Loucy (cell line): ENCODE data around the gene EZH1.
A peak's percentile ranks its signal among the peaks of the same experiment; 100 is the strongest.

Experiments used
- H2AFZ ChIP-seq: fragments of 200-600 bp; sonication (generic); 2 replicates; pipeline ENCODE4 v1.6.0; 2016; ENCODE audit warnings: antibody characterized with exemption, mild to moderate bottlenecking, low read length, moderate library complexity
- H3F3A ChIP-seq: fragments of 200-600 bp; 2 replicates; pipeline ENCODE4 v1.6.0; 2016; ENCODE audit warnings: antibody characterized with exemption, low read depth, mild to moderate bottlenecking
- H3K27me3 ChIP-seq: fragments of 200-600 bp; sonication (generic); 2 replicates; pipeline ENCODE4 v1.6.1; 2014; ENCODE audit warnings: low read length, mild to moderate bottlenecking; ENCODE audit not compliant: insufficient read depth, poor library complexity, severe bottlenecking
- H3K36me3 ChIP-seq: fragments of 200-600 bp; sonication (generic); 2 replicates; pipeline ENCODE4 v1.6.1; 2016; ENCODE audit warnings: low read length; ENCODE audit not compliant: insufficient read depth
- H3K4me1 ChIP-seq: fragments of 200-600 bp; sonication (generic); 2 replicates; pipeline ENCODE4 v1.5.1; 2014; ENCODE audit warnings: low read length, mild to moderate bottlenecking; ENCODE audit not compliant: insufficient read depth, poor library complexity, severe bottlenecking
- H3K4me2 ChIP-seq: fragments of 200-600 bp; sonication (generic); 2 replicates; pipeline ENCODE4 v1.6.0; 2014; ENCODE audit warnings: antibody characterized with exemption, low read length, low read depth, mild to moderate bottlenecking; ENCODE audit not compliant: poor library complexity, severe bottlenecking
- H3K4me3 ChIP-seq: fragments of 200-600 bp; sonication (generic); 2 replicates; pipeline ENCODE4 v1.5.1; 2014; ENCODE audit warnings: low read length, mild to moderate bottlenecking, mixed read lengths; ENCODE audit not compliant: poor library complexity, severe bottlenecking
- H3K79me2 ChIP-seq: fragments of 200-600 bp; sonication (generic); 2 replicates; pipeline ENCODE4 v1.6.1; 2014; ENCODE audit warnings: low read length; ENCODE audit not compliant: insufficient read depth
- H3K9ac ChIP-seq: fragments of 200-600 bp; sonication (generic); 2 replicates; pipeline ENCODE4 v1.6.0; 2014; ENCODE audit warnings: mild to moderate bottlenecking, low read depth, low read length, moderate library complexity; ENCODE audit not compliant: poor library complexity, severe bottlenecking
- H3K9me2 ChIP-seq: fragments of 200-600 bp; sonication (generic); replicated peaks from 2 replicates; pipeline ENCODE4 v1.6.1; 2016; ENCODE audit warnings: low read depth, low read length, mixed read lengths
- H3K9me3 ChIP-seq: fragments of 200-600 bp; sonication (generic); 2 replicates; pipeline ENCODE4 v1.6.1; 2014; ENCODE audit warnings: mild to moderate bottlenecking, antibody characterized with exemption, low read length, low read depth; ENCODE audit not compliant: insufficient read depth
- H4K20me1 ChIP-seq: fragments of 200-600 bp; sonication (generic); 2 replicates; pipeline ENCODE4 v1.6.0; 2014; ENCODE audit warnings: antibody characterized with exemption, low read length, mild to moderate bottlenecking; ENCODE audit not compliant: insufficient read depth, poor library complexity, severe bottlenecking
- CTCF ChIP-seq: fragments of 200-600 bp; sonication (generic); conservative IDR thresholded peaks from 2 replicates; pipeline ENCODE4 v1.5.1; 2014; ENCODE audit warnings: mild to moderate bottlenecking, antibody characterized with exemption, low read length
- EZH2phosphoT487 ChIP-seq: fragments of 200-600 bp; IDR thresholded peaks from 2 replicates; pipeline ENCODE4 v1.6.1; 2018; ENCODE audit warnings: antibody characterized with exemption, mild to moderate bottlenecking, moderate library complexity, borderline replicate concordance

The EZH1 gene

GRCh38 chr17:42760652-42761581, 16.1 kb upstream of the EZH1 start, which contains the start of gene RAMP2:
RAMP2 (plus strand) TSS chr17:42761227; CDS start chr17:42761262, 35 bp downstream.
- no peak within 1 kb of the TSS; the same call in 1 of the 2 replicates for H2AFZ ChIP-seq
- H3K4me2 ChIP-seq: peak within 1 kb of the TSS; percentile 48
- no peaks in the 10 kb centered on the region for H3K9me3 ChIP-seq
- H3K36me3 ChIP-seq: no peaks in the 10 kb centered on the region
- no peak within 1 kb of the TSS for H3K4me3 ChIP-seq
- H3K9ac ChIP-seq: no peak within 1 kb of the TSS
- no peaks in the 10 kb centered on the region for H4K20me1 ChIP-seq
- TF ChIP-seq EZH2phosphoT487 (no peak), CTCF (no peak)
- no peaks in the 10 kb centered on the region for H3F3A ChIP-seq
- H3K79me2 ChIP-seq: no peaks in the 10 kb centered on the region
- peaks cover 12% of the 10 kb centered on the region for H3K27me3 ChIP-seq
- no peaks in the 10 kb centered on the region for H3K4me1 ChIP-seq
- no peaks in the 10 kb centered on the region for H3K9me2 ChIP-seq

DNA sequence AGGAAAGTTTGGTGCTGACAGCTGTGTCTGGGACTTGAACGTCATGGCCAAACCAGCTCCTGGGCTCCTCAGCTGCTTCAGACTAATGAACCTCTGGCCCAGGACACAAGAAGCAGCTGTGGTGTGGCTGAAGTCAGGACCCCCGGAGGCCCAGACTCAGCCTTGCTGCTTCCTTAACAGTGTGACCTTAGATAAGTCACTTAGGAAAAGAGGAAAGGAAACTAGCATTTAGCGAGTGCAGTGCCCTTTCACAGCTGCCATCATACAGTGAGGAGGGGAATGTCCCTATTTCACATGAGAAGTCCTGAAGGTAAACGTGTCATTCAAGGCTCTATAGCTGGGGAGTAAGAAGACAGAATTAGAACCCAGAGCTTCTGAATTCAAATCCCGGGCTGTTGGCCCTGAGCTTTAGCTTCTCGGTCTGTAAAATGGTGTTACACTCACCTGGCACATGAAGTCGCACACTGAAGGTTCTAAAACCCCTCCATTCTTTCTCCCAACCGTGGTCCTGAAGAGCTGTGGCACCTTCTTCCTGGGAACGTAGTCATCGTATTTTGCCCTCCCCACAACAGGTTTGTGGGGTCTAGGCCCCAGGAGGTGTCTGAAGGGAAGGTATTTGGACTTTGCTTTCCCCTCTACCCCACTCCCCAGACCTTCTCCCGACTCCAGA, 15.3 kb upstream of the EZH1 start:
- Histone ChIP-seq H3K79me2 (no peaks in the 10 kb centered on the region), H3K9me2 (no peaks in the 10 kb centered on the region), H3F3A (no peaks in the 10 kb centered on the region), H3K9me3 (no peaks in the 10 kb centered on the region), H3K36me3 (no peaks in the 10 kb centered on the region), H3K4me3 (no peak overlapping the region), H3K4me2 (no peak overlapping the region), H3K9ac (no peak overlapping the region), H4K20me1 (no peaks in the 10 kb centered on the region), H3K4me1 (no peaks in the 10 kb centered on the region), H3K27me3 (peaks cover 12% of the 10 kb centered on the region), H2AFZ (no peak overlapping the region)
- no peak for TF ChIP-seq CTCF
- TF ChIP-seq EZH2phosphoT487: no peak

GRCh38 chr17:42754782-42755181, 9.9 kb upstream of the EZH1 start:
- no peak overlapping the region for H2AFZ ChIP-seq
- no peaks in the 10 kb centered on the region for H3K9me2 ChIP-seq
- H3K9me3 ChIP-seq: no peaks in the 10 kb centered on the region
- H3K79me2 ChIP-seq: no peaks in the 10 kb centered on the region
- H3K27me3 ChIP-seq: no peaks in the 10 kb centered on the region
- no peaks in the 10 kb centered on the region for H4K20me1 ChIP-seq
- no peaks in the 10 kb centered on the region for H3K36me3 ChIP-seq
- H3K4me1 ChIP-seq: no peaks in the 10 kb centered on the region
- TF ChIP-seq CTCF (no peak), EZH2phosphoT487 (no peak)
- H3F3A ChIP-seq: no peaks in the 10 kb centered on the region
- H3K9ac ChIP-seq: no peak overlapping the region
- no peak overlapping the region for H3K4me3 ChIP-seq
- no peak overlapping the region for H3K4me2 ChIP-seq
